A549 (cell line): ENCODE results near the gene PLEKHA6. TPM values are rescaled to one million over a fixed set of nuclear protein-coding genes. Genes with fewer than 3 reads are reported as not detected.

Experiments used
- ATAC-seq, 2 experiments: fragments of 200-7000 bp in 1 of 2; fragments of >200 bp in 1 of 2; cut with Nextera tagmentation in 1 of 2; cut with Tn5 transposase in 1 of 2; 3 replicates each; pipeline versions ENCODE4 v1.8.0 to v1.9.1; 2018 to 2020; ENCODE audit warnings: mild to moderate bottlenecking in 1 of 2, moderate library complexity in 1 of 2
- CTCF ChIA-PET: fragments of 300-600 bp; sonication (Branson Sonifier 250); formaldehyde crosslinking; extraction: SDS; loops from one replicate; lab custom pipeline; 2021; ENCODE audit warnings: antibody characterized with exemption, inconsistent platforms; lab: Yijun Ruan, JAX
- POLR2A ChIA-PET: fragments of 350-600 bp; formaldehyde crosslinking; extraction: SDS; loops from one replicate; lab custom pipeline; 2021; ENCODE audit warnings: antibody characterized with exemption, inconsistent platforms; lab: Yijun Ruan, JAX
- DNase-seq, 2 experiments: peaks; one replicate each; pipeline versions ENCODE4 v3.0.0 to v3.0.0-alpha.2; 2011 to 2016; ENCODE audit warnings: low read depth in 1 of 2, low spot score in 1 of 2
- FAIRE-seq: peaks from 2 replicates; lab custom pipeline; 2011; peaks lifted over from hg19 to GRCh38; lab: Jason Lieb, UNC
- H3K27ac ChIP-seq, 2 experiments: fragments of >200 bp; sonication (Bioruptor Twin); formaldehyde crosslinking; 3 replicates each; pipeline ENCODE4 v1.5.1; 2016 to 2017
- H3K4me1 ChIP-seq: fragments of >200 bp; sonication (Bioruptor Twin); formaldehyde crosslinking; 3 replicates; pipeline ENCODE4 v1.6.1; 2016
- H3K4me2 ChIP-seq: fragments of >200 bp; sonication (Bioruptor Twin); formaldehyde crosslinking; 3 replicates; pipeline ENCODE4 v1.6.1; 2016
- H3K4me3 ChIP-seq: fragments of >200 bp; sonication (Bioruptor Twin); formaldehyde crosslinking; 3 replicates; pipeline ENCODE4 v1.5.1; 2016
- H3K9me3 ChIP-seq: fragments of >200 bp; sonication (Bioruptor Twin); formaldehyde crosslinking; 3 replicates; pipeline ENCODE4 v1.6.1; 2016
- CBX2 ChIP-seq: fragments of 200-600 bp; sonication (generic); IDR thresholded peaks from 2 replicates; pipeline ENCODE4 v1.6.1; 2016; ENCODE audit warnings: low read depth, mild to moderate bottlenecking, borderline replicate concordance
- CEBPB ChIP-seq, 2 experiments: fragments of >200 bp in 1 of 2; sonication (Bioruptor Twin) in 1 of 2; formaldehyde crosslinking in 1 of 2; IDR thresholded peaks; 2 replicates each; pipeline ENCODE4 v1.6.1; 2012 to 2016
- CHD2 ChIP-seq: fragments of 150-350 bp; IDR thresholded peaks from 2 replicates; pipeline ENCODE4 v1.6.1; 2014; ENCODE audit warnings: low read length; ENCODE audit not compliant: partially characterized antibody
- EHF ChIP-seq: fragments of 250-450 bp; sonication (Bioruptor Pico); IDR thresholded peaks from 2 replicates; pipeline ENCODE4 v1.5.0; 2020; ENCODE audit warnings: mild to moderate bottlenecking
- EP300 ChIP-seq, 2 experiments: fragments of >200 bp; sonication (Bioruptor Twin); formaldehyde crosslinking; IDR thresholded peaks; 2 replicates in 1 of 2; 3 replicates in 1 of 2; pipeline ENCODE4 v1.6.1; 2016 to 2017
- FOSB ChIP-seq: fragments of 250-450 bp; sonication (Bioruptor Pico); IDR thresholded peaks from 2 replicates; pipeline ENCODE4 v1.5.0; 2020; ENCODE audit warnings: mild to moderate bottlenecking, moderate library complexity
- FOSL2 ChIP-seq, 2 experiments: fragments of 450-650 bp in 1 of 2; fragments of >200 bp in 1 of 2; sonication (Bioruptor Twin) in 1 of 2; formaldehyde crosslinking; IDR thresholded peaks; 2 replicates each; pipeline versions ENCODE4 v1.5.0 to v1.6.1; 2016 to 2020; ENCODE audit warnings: mild to moderate bottlenecking in 1 of 2, moderate library complexity in 1 of 2
- GATA3 ChIP-seq: IDR thresholded peaks from 2 replicates; pipeline ENCODE4 v1.6.1; 2012; ENCODE audit warnings: borderline replicate concordance
- HDAC2 ChIP-seq: fragments of 200-600 bp; sonication (generic); IDR thresholded peaks from 2 replicates; pipeline ENCODE4 v1.6.1; 2016
- JUN ChIP-seq, 2 experiments: fragments of >200 bp; sonication (Bioruptor Twin); formaldehyde crosslinking; IDR thresholded peaks; 2 replicates in 1 of 2; 3 replicates in 1 of 2; pipeline ENCODE4 v1.6.1; 2016 to 2017
- JUNB ChIP-seq: fragments of >200 bp; sonication (Bioruptor Twin); formaldehyde crosslinking; IDR thresholded peaks from 2 replicates; pipeline ENCODE4 v1.6.1; 2016
- KDM1A ChIP-seq: fragments of 200-600 bp; sonication (generic); IDR thresholded peaks from 2 replicates; pipeline ENCODE4 v1.6.1; 2016; ENCODE audit warnings: low read depth, mild to moderate bottlenecking
- MYC ChIP-seq: IDR thresholded peaks from 2 replicates; pipeline ENCODE4 v1.6.1; 2012; ENCODE audit warnings: mild to moderate bottlenecking, inconsistent platforms, low read length, improper control_type of control experiment, borderline replicate concordance
- NR3C1 ChIP-seq: fragments of >200 bp; sonication (Bioruptor Twin); formaldehyde crosslinking; IDR thresholded peaks from 3 replicates; pipeline ENCODE4 v1.6.1; 2017
- POLR2A ChIP-seq: IDR thresholded peaks from 2 replicates; pipeline ENCODE4 v1.6.1; 2012; ENCODE audit warnings: mild to moderate bottlenecking, low read length
- RAD21 ChIP-seq, 2 experiments: fragments of >200 bp in 1 of 2; sonication (Bioruptor Twin) in 1 of 2; formaldehyde crosslinking in 1 of 2; IDR thresholded peaks in 1 of 2; conservative IDR thresholded peaks in 1 of 2; 2 replicates in 1 of 2; 3 replicates in 1 of 2; pipeline ENCODE4 v1.6.1; 2012 to 2018; ENCODE audit warnings: inconsistent platforms in 1 of 2
- RARB ChIP-seq: fragments of 250-450 bp; sonication (Bioruptor Pico); IDR thresholded peaks from 2 replicates; pipeline ENCODE4 v1.8.0; 2021; ENCODE audit warnings: mild to moderate bottlenecking, moderate library complexity
- RCOR1 ChIP-seq: fragments of 150-350 bp; IDR thresholded peaks from 2 replicates; pipeline ENCODE4 v1.6.1; 2014; ENCODE audit warnings: antibody characterized with exemption, low read length, low read depth
- RNF2 ChIP-seq: fragments of 200-600 bp; sonication (generic); IDR thresholded peaks from 2 replicates; pipeline ENCODE4 v1.6.1; 2016; ENCODE audit warnings: low read depth, mild to moderate bottlenecking, antibody characterized with exemption, moderate library complexity, borderline replicate concordance
- TP53 ChIP-seq: fragments of 250-450 bp; sonication (Bioruptor Pico); IDR thresholded peaks from 2 replicates; pipeline ENCODE4 v1.5.0; 2021; ENCODE audit warnings: mild to moderate bottlenecking, moderate library complexity
- ZNF302 ChIP-seq: fragments of 250-450 bp; sonication (Bioruptor Pico); IDR thresholded peaks from 2 replicates; pipeline ENCODE4 v1.9.0; 2021; ENCODE audit warnings: inconsistent platforms, mild to moderate bottlenecking, moderate library complexity
- ZSCAN20 ChIP-seq: fragments of 250-450 bp; sonication (Bioruptor Pico); IDR thresholded peaks from 2 replicates; pipeline ENCODE4 v1.8.0; 2022; ENCODE audit warnings: mild to moderate bottlenecking, moderate library complexity
- WGBS: methylation state at CpG from one replicate; pipeline ENCODE4 v1.1.6; 2017; ENCODE audit errors: missing lambda C conversion rate; 5-methylcytosine and 5-hydroxymethylcytosine counted together
- polyA plus RNA-seq, 4 experiments: library from polyadenylated mRNA; depleted of rRNA in 3 of 4; stranded (reverse); fragments of >200 nt; fragmentation: RNase III in 1 of 4; extraction: RNeasy Plus Mini Kit Qiagen cat#74134 plus additional on column Dnase treatment in 1 of 4; gene quantifications; 2 replicates in 3 of 4; 3 replicates in 1 of 4; pipeline ENCODE4 v1.2.3, GENCODE V29; 2011 to 2017
- TF ChIP-seq, protein P1 (sequence below): fragments of 450-650 bp; IDR thresholded peaks from 2 replicates; pipeline ENCODE4 v1.6.1; 2014; ENCODE audit warnings: antibody characterized with exemption
- TF ChIP-seq, protein P2 (sequence below): fragments of >200 bp; sonication (Bioruptor Twin); formaldehyde crosslinking; IDR thresholded peaks from 3 replicates; pipeline ENCODE4 v1.6.1; 2016
- TF ChIP-seq, protein P3 (sequence below): fragments of >200 bp; sonication (Bioruptor Twin); formaldehyde crosslinking; IDR thresholded peaks from 3 replicates; pipeline ENCODE4 v1.5.1; 2016
- TF ChIP-seq, protein P4 (sequence below): fragments of 250-450 bp; sonication (Bioruptor Pico); IDR thresholded peaks from 2 replicates; pipeline ENCODE4 v1.5.0; 2020; ENCODE audit warnings: low read depth, mild to moderate bottlenecking, moderate library complexity
- TF ChIP-seq, protein P5 (sequence below): IDR thresholded peaks from 2 replicates; pipeline ENCODE4 v1.6.1; 2012; ENCODE audit warnings: low read depth, borderline replicate concordance

Gene PLEKHA6
- polyA plus RNA-seq, 2 of the 4 experiments (the other 2 are of a cell fraction): 13.0 to 26.2 TPM

DNA sequence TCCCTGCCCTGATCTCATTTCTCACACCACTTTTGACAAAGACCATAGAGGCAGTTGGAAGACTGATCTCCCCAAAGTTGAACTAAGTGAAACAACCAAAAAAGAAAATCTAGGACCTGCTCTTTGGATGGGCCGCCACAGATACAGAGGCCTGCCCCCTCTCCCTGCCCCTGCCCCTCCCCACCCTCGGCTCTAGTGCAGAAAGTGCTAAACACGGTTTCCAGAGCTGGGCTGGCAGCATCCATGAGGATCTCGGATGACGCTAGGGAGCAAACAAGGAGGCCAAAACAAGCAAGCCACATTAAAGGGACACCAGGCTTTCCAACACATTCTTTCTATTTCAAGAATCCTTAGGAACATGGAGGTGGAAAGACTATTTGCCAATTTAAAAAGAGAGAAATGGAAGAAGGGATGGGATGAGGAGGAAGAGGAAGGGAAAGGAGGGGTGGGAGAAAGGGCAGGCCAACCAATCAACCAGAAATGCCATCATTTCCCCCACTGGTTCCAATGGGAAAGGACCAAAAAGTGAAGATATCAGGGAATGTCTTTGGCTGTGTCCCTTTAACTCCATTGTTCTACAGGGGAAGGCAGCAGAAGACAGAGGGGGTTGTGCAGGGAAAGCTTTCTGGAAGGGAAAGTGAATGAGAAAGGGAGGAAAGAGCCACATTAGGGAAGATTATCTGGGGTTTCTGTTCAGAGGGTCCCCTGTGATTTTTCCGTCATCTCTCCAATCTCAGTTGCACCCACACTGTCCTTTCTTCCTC, 107.6 kb downstream of the PLEKHA6 start:
- H3K27ac ChIP-seq: no peak overlapping the region
- no peak overlapping the region for H3K4me2 ChIP-seq
- H3K4me1 ChIP-seq: peaks cover 31% of the 10 kb centered on the region
- DNase-seq: no peak
- 84% methylated on average over 6 of the region's 6 CpGs for WGBS
- H3K4me3 ChIP-seq: no peak overlapping the region
- TF ChIP-seq POLR2A (no peak), TP53 (CRISPR knock-in tag) (no peak), EP300 (IDR thresholded peaks at IDR 0.05) (no peak), FOSB (no peak), JUNB (no peak), CEBPB (IDR thresholded peaks at IDR 0.05) (no peak), FOSL2 (IDR thresholded peaks at IDR 0.05) (no peak), FOSL2 (CRISPR knock-in tag; IDR thresholded peaks at IDR 0.05) (no peak), MYC (no peak), ZSCAN20 (CRISPR knock-in tag) (no peak), RNF2 (no peak), ZNF302 (CRISPR knock-in tag) (no peak), GATA3 (no peak), JUN (IDR thresholded peaks at IDR 0.05) (no peak)
- TF ChIP-seq, protein P1, sequence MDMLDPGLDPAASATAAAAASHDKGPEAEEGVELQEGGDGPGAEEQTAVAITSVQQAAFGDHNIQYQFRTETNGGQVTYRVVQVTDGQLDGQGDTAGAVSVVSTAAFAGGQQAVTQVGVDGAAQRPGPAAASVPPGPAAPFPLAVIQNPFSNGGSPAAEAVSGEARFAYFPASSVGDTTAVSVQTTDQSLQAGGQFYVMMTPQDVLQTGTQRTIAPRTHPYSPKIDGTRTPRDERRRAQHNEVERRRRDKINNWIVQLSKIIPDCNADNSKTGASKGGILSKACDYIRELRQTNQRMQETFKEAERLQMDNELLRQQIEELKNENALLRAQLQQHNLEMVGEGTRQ: no peak
- TF ChIP-seq, protein P2, sequence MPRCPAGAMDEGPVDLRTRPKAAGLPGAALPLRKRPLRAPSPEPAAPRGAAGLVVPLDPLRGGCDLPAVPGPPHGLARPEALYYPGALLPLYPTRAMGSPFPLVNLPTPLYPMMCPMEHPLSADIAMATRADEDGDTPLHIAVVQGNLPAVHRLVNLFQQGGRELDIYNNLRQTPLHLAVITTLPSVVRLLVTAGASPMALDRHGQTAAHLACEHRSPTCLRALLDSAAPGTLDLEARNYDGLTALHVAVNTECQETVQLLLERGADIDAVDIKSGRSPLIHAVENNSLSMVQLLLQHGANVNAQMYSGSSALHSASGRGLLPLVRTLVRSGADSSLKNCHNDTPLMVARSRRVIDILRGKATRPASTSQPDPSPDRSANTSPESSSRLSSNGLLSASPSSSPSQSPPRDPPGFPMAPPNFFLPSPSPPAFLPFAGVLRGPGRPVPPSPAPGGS: no peak
- TF ChIP-seq, protein P3, sequence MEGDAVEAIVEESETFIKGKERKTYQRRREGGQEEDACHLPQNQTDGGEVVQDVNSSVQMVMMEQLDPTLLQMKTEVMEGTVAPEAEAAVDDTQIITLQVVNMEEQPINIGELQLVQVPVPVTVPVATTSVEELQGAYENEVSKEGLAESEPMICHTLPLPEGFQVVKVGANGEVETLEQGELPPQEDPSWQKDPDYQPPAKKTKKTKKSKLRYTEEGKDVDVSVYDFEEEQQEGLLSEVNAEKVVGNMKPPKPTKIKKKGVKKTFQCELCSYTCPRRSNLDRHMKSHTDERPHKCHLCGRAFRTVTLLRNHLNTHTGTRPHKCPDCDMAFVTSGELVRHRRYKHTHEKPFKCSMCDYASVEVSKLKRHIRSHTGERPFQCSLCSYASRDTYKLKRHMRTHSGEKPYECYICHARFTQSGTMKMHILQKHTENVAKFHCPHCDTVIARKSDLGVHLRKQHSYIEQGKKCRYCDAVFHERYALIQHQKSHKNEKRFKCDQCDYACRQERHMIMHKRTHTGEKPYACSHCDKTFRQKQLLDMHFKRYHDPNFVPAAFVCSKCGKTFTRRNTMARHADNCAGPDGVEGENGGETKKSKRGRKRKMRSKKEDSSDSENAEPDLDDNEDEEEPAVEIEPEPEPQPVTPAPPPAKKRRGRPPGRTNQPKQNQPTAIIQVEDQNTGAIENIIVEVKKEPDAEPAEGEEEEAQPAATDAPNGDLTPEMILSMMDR: no peak
- H3K9me3 ChIP-seq: no peaks in the 10 kb centered on the region
- FAIRE-seq: no peak
- ChIA-PET POLR2A (interaction anchor here (0.6 kb wide), 1 partner anchor 126 kb away, joined by 3 read pairs; no protein-coding TSS in a partner anchor), CTCF (interaction anchor here (2.1 kb wide), 1 partner anchor 147 kb away, joined by 6 read pairs; no protein-coding TSS in a partner anchor)
- no peak for ATAC-seq

DNA sequence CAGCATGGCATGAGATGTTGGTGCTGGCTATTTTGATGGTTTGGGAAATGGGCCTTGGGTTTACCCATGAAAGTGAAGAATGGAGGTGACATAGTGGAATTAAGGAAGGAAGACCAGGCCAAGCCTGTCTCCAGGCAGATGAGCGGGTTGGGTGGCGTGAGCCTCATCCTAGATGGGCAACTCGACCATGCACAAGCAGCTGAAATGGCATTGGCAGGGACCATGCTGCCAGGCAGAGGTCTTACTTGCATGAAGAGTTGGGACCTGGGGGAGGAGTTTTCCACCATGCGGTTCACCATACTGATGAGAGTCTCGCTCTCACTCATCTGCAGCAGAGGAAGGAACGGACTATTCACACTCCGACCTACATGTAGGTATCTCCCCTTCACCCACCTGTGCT, 108.4 kb downstream of the PLEKHA6 start:
- ATAC-seq (no peak), DNase-seq (no peak), FAIRE-seq (no peak)
- CTCF ChIA-PET: interaction anchor here (2.1 kb wide), 1 partner anchor 147 kb away, joined by 6 read pairs; no protein-coding TSS in a partner anchor
- H3K4me1 ChIP-seq: peaks cover 28% of the 10 kb centered on the region
- no peaks in the 10 kb centered on the region for H3K9me3 ChIP-seq
- no peak overlapping the region for H3K4me3 ChIP-seq
- WGBS: 91% methylated on average over 7 of the region's 7 CpGs
- H3K4me2 ChIP-seq: no peak overlapping the region
- POLR2A ChIA-PET: no interaction called here
- H3K27ac ChIP-seq: no peak overlapping the region
- TF ChIP-seq RARB (no peak), POLR2A (no peak), RAD21 (conservative IDR thresholded peaks at IDR 0.05 in 1 of 2, IDR thresholded peaks at IDR 0.05 in 1 of 2) (no peak), NR3C1 (no peak), CBX2 (no peak), EP300 (IDR thresholded peaks at IDR 0.05) (no peak), EHF (no peak), RCOR1 (no peak), HDAC2 (no peak), CHD2 (no peak), KDM1A (no peak), GATA3 (no peak)
- TF ChIP-seq, protein P4, sequence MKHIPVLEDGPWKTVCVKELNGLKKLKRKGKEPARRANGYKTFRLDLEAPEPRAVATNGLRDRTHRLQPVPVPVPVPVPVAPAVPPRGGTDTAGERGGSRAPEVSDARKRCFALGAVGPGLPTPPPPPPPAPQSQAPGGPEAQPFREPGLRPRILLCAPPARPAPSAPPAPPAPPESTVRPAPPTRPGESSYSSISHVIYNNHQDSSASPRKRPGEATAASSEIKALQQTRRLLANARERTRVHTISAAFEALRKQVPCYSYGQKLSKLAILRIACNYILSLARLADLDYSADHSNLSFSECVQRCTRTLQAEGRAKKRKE (CRISPR knock-in tag): no peak
- TF ChIP-seq, protein P5, sequence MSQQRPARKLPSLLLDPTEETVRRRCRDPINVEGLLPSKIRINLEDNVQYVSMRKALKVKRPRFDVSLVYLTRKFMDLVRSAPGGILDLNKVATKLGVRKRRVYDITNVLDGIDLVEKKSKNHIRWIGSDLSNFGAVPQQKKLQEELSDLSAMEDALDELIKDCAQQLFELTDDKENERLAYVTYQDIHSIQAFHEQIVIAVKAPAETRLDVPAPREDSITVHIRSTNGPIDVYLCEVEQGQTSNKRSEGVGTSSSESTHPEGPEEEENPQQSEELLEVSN: no peak
- TF ChIP-seq, protein P3: no peak
- TF ChIP-seq, protein P1: no peak
